OCI-LY3 (cell line): ENCODE measurements around the gene EYA4.

Experiments
- CTCF ChIP-seq: fragments of 200-600, 300-600 bp; sonication (generic); IDR thresholded peaks from 2 replicates; pipeline ENCODE4 v1.5.1; 2014; ENCODE audit warnings: antibody characterized with exemption, low read length, low read depth
- EZH2phosphoT487 ChIP-seq: fragments of 200-600 bp; shearing (Covaris generic); IDR thresholded peaks from 2 replicates; pipeline ENCODE4 v1.6.1; 2018; ENCODE audit warnings: antibody characterized with exemption, mixed run types, low read depth

GRCh38 chr6:133348846-133349245 lies 107.7 kb downstream of the EYA4 start:
- TF ChIP-seq CTCF (no peak), EZH2phosphoT487 (no peak)
